ENCODE measurements around the gene ENTPD7. TPM values are rescaled to one million over a fixed set of nuclear protein-coding genes. Genes with fewer than 3 reads are reported as not detected.
"Not testable (repeated sequence)": the region's sequence is repeated elsewhere in the genome, so short reads cannot be mapped to it uniquely, and the experiment has no call there.

ENTPD7 gene
- 1 to 10 TPM; 6.9 to 7.6 TPM for total RNA-seq

- ChIA-PET CTCF (interaction anchor here (0.9 to 1.8 kb wide), 5 partner anchors 17 to 223 kb away, joined by 3 to 6 read pairs (median 5); no protein-coding TSS in a partner anchor), POLR2A (interaction anchor here (1.0 to 2.5 kb wide), 4 partner anchors 37 to 47 kb away, joined by 3 to 21 read pairs (median 4); partner anchors contain the start of gene SLC25A28)
These were observed at the start of gene ENTPD7 for GRCh38 chr10:99659031-99659867. Gene ENTPD7, plus strand, starts transcription at chr10:99659509. Its CDS starts 448 bp downstream, at chr10:99659957.

GRCh38 chr10:99610221-99610620 lies 49.1 kb upstream of the ENTPD7 start:
- CTCF ChIA-PET, result interaction anchor here (1.6 kb wide), 1 partner anchor 174 kb away, joined by 5 read pairs; no protein-coding TSS in a partner anchor

GRCh38 chr10:99611326-99611725 lies 48.0 kb upstream of the ENTPD7 start:
- ChIA-PET CTCF (interaction anchor here (0.7 kb wide), 1 partner anchor 51 kb away, joined by 5 read pairs; no protein-coding TSS in a partner anchor), POLR2A (no interaction called here)

More at GRCh38 chr10:99610221-99610620, 49.1 kb upstream of the ENTPD7 start:
- POLR2A ChIA-PET, result interaction anchor here (0.7 kb wide), 1 partner anchor 51 kb away, joined by 4 read pairs; no protein-coding TSS in a partner anchor

DNA sequence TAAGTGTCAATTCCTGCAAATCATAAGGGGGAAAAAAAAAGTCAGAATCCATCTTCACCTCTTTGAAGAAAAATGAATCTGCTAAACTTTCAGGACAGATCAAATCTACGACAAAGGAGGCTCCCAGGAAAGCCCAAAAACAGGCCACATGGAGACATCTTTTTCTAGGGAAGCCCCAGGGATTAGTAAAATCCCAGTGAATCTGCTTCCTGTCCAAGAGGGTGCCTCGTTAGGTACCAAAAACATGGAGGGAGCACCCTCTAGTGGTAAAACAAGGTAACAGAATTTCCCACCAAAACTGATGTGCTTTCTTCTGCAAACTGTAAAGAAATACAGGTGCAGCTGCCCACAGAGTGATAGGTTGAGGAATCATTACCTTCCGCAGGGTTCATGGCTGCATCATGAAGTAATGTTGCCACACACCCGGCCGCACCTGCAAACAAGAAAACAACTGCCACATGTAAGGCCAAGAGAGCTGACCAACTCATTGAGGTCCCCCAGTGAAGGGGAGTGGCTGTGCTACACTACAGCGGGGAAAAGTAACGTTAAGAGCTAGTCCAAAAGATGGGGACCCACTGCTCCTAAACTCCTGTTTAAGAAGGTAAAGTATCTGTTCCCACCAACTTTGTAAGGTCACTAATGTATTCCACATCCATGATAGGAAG lies 47.0 kb upstream of the ENTPD7 start:
- POLR2A ChIA-PET, result interaction anchor here (0.8 to 0.9 kb wide), 2 partner anchors 48 to 182 kb away, joined by 3 to 4 read pairs; partner anchors contain the start of gene GOT1
- CTCF ChIA-PET, result interaction anchor here (0.7 to 1.2 kb wide), 6 partner anchors 9 to 222 kb away, joined by 3 to 5 read pairs (median 4); no protein-coding TSS in a partner anchor

DNA sequence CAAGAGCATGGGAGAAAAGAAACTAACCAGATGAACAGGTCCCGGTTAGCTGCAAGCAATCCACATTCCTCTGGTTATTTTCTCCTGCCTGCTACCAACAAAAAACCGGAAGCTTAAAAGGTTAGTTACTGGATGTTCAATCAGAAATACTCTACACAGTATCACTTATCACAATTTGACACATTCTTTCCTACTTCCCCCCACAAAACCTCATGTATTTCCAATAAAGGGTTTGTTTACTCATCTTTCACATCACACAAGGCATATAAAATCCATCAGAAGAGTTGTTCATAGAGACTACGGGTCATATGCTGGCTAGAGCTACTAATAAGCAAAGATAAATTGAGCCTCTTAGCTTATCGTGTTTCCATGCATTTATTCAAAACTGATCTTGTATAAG lies 43.9 kb upstream of the ENTPD7 start:
- POLR2A ChIA-PET, result interaction anchor here (0.6 to 1.2 kb wide), 5 partner anchors 119 to 1200 kb away, joined by 3 to 17 read pairs (median 5); partner anchors contain the start of gene GOT1

DNA sequence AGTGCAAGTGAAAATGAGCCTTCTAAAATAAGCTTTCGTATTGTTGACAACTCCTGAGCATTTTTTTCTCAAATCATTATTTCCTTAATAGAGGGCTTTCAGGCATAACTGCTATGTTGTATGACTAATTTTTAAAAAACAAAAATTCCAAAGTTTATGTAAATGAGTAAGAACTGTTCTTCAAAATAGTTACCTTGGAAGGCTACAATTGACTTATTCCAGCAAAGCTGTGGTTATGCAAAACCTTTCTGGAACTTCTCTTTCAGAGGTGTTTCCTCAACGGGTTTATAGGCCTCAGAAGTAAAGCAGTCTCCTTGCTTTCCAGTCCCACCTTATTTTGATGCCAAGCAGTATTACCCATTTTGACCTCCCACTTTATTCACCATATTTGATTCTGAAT lies 41.6 kb upstream of the ENTPD7 start:
- ChIA-PET CTCF (no interaction called here), POLR2A (interaction anchor here (1.1 kb wide), 1 partner anchor 42 kb away, joined by 4 read pairs; the partner anchor contains the start of gene ENTPD7)

More for the DNA sequence above, 43.9 kb upstream of the ENTPD7 start:
- CTCF ChIA-PET, result interaction anchor here (0.7 to 2.2 kb wide), 3 partner anchors 44 to 180 kb away, joined by 3 to 7 read pairs (median 4); partner anchors contain the start of gene ENTPD7

- POLR2A ChIA-PET, result interaction anchor here (0.7 to 3.4 kb wide), 4 partner anchors 40 to 189 kb away, joined by 3 to 21 read pairs (median 6); partner anchors contain the start of genes COX15, CUTC, ENTPD7 and GOT1
- CTCF ChIA-PET, result interaction anchor here (0.7 to 1.0 kb wide), 2 partner anchors 11 to 40 kb away, joined by 3 to 4 read pairs; partner anchors contain the start of gene ENTPD7
These were observed 40.1 kb upstream of the ENTPD7 start for GRCh38 chr10:99619090-99619800.

GRCh38 chr10:99619851-99620710 lies 39.2 kb upstream of the ENTPD7 start, which contains the start of gene SLC25A28:
Gene SLC25A28, minus strand, starts transcription at chr10:99620439. Its CDS starts 104 bp downstream, at chr10:99620335.
- ChIA-PET CTCF (interaction anchor here (0.7 to 1.2 kb wide), 3 partner anchors 7 to 39 kb away, joined by 3 read pairs; partner anchors contain the start of gene ENTPD7), POLR2A (interaction anchor here (0.6 to 3.4 kb wide), 7 partner anchors 39 to 194 kb away, joined by 3 to 21 read pairs (median 5); partner anchors contain the start of genes COX15, CUTC, ENTPD7 and GOT1)

GRCh38 chr10:99620711-99621453 lies 38.4 kb upstream of the ENTPD7 start:
- POLR2A ChIA-PET, result interaction anchor here (0.6 to 3.4 kb wide), 9 partner anchors 34 to 195 kb away, joined by 3 to 21 read pairs (median 5); partner anchors contain the start of genes COX15, CUTC, ENTPD7 and GOT1

DNA sequence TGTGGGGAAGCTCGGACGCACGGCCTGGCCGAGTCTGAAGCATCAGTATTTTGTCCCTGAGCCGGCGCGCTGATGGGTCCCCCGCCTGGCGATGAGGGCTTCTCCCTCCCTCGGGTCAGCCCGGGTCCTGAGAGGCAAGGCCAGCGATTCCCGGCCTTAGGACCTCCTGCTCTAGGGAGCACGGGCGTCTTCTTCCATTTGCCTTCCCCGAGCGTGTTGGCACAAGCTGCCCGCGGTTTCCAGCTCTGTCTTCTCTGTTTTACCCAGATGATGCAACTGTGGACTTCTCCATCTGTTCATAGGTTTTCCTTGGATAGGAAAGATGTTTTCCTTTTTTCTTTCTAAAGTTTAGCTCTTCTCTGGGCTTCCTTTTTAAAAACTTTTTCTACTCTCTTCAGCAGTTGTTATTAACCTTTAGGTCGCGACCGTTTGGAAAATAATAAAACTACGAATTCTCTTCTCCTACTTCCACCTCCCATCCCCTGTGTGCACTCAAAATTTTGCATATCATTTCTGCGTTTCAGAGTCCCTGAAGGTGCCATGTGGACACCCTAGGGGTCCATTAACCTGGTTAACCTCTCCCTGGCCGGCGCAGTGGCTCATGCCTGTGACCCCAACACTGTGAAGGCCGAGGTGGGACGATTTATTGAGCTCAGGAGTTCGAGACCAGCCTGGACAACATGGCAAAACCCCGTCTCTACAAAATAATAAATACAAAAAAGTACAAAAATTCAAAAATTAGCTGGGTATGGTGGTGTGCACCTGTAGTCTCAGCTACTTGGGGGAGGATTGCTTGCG lies 37.7 kb upstream of the ENTPD7 start:
- ChIA-PET CTCF (interaction anchor here (0.9 to 1.7 kb wide), 5 partner anchors 9 to 185 kb away, joined by 3 to 6 read pairs (median 4); partner anchors contain the start of gene ENTPD7), POLR2A (interaction anchor here (0.6 to 3.4 kb wide), 7 partner anchors 33 to 191 kb away, joined by 3 to 21 read pairs (median 5); partner anchors contain the start of genes COX15, CUTC, ENTPD7 and GOT1)

More at GRCh38 chr10:99620711-99621453, 38.4 kb upstream of the ENTPD7 start:
- CTCF ChIA-PET, result interaction anchor here (1.0 to 1.7 kb wide), 3 partner anchors 8 to 38 kb away, joined by 3 to 6 read pairs (median 3); partner anchors contain the start of gene ENTPD7

GRCh38 chr10:99623919-99624318 lies 35.4 kb upstream of the ENTPD7 start:
- ChIA-PET CTCF (no interaction called here), POLR2A (no interaction called here)

DNA sequence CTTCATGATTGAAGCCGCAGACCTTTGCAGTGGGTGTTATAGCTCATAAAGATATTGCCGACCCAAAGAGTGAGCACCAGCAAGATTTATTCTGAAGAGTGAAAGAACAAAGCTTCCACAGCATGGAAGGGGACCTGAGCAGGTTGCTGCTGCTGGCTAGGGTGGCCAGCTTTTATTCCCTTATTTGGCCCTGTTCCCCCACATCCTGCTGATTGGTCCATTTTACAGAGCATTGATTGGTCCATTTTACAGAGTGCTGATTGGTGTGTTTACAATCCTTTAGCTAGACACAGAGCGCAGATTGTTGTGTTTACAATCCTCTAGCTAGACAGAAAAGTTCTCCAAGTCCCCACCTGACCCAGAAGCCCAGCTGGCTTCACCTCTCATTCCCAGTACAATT lies 34.2 kb upstream of the ENTPD7 start:
- CTCF ChIA-PET, POLR2A ChIA-PET: not testable (repeated sequence)

GRCh38 chr10:99628923-99629624 lies 30.2 kb upstream of the ENTPD7 start:
- POLR2A ChIA-PET, result no interaction called here

GRCh38 chr10:99629625-99629978 lies 29.7 kb upstream of the ENTPD7 start:
- CTCF ChIA-PET, result no interaction called here
- POLR2A ChIA-PET, result no interaction called here

More at GRCh38 chr10:99628923-99629624, 30.2 kb upstream of the ENTPD7 start:
- CTCF ChIA-PET, result no interaction called here

- ChIA-PET POLR2A (no interaction called here), CTCF (no interaction called here)
These were observed 28.9 kb upstream of the ENTPD7 start for GRCh38 chr10:99630433-99630832.

Data from activated CD8-positive, alpha-beta memory T cell treated with anti-CD3 and anti-CD28 coated beads for 36 hours (primary cell).